Keratinocyte (primary cell): Measurements from ENCODE around the gene ERC1.

ENCODE experiments used
- CTCF ChIP-seq, 3 experiments: IDR thresholded peaks in 1 of 3; conservative IDR thresholded peaks in 1 of 3; optimal IDR thresholded peaks in 1 of 3; 2 replicates in 2 of 3; 3 replicates in 1 of 3; pipeline versions ENCODE3 to v1.5.1; 2011; ENCODE audit warnings: low read length in 3 of 3, mild to moderate bottlenecking in 3 of 3, moderate library complexity in 2 of 3, control low read depth in 1 of 3, inconsistent platforms in 1 of 3; ENCODE audit not compliant: insufficient read depth in 2 of 3; ENCODE audit errors: extremely low read depth in 1 of 3
- EZH2 ChIP-seq: IDR thresholded peaks from one replicate; pipeline ENCODE4 v1.6.1; 2012; ENCODE audit warnings: inconsistent platforms, mild to moderate bottlenecking, low read length, moderate library complexity

DNA sequence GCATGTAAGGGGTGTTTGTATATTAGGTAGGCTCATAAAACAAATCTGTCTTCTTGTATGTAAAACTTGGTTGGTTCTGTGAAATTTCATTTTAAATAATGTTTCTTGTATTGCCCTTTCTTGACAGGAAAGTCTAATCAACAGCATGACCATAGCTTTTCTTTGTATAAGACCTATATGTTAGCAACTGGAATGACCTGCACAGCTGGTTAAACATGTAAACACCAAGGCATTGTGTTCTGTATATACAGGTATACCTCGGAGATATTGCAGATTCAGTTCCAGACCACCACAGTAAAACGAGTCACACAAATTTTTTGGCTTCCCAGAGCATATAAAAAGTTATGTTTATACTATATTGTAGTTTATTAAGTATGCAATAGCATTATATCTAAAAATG is 183.6 kb downstream of the ERC1 start:
- TF ChIP-seq CTCF (optimal IDR thresholded peaks at IDR 0.05 in 1 of 3, IDR thresholded peaks at IDR 0.05 in 1 of 3, conservative IDR thresholded peaks at IDR 0.05 in 1 of 3; ENCODE audit: extremely low read depth in 1 of 3, insufficient read depth in 2 of 3, low read length in 3 of 3), result no peak
- TF ChIP-seq EZH2, result no peak
